Measurements from ENCODE around the gene CHST11.

CHST11 gene

DNA sequence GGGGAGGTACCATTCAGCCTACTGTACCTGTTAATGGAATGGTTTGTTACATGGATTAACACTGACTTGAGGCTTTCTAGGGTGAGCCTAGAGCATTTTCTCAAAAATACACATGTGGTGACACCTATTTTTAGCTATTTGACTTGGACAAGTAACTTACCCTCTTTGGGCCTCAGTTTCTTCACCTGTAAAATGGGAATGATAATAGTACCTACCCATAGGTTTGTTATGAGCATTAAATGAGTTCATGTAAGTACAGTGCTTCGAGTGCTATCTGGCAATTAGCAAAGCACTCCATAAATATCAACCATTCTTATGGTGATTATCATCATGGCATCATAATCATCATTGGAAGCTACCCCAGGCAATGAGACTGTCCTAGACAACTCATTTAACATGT is 216.5 kb downstream of the CHST11 start:
- H3K4me2 ChIP-seq: peak overlapping the region in 10 of 11 experiments; percentile 81 to 96 (median 89); a peak in 17 of 22 replicates
- H4K20me1 ChIP-seq: peaks cover 0 to 82% (median 0%) of the 10 kb centered on the region in 11 experiments; a peak in 6 of 22 replicates
- TF ChIP-seq Cebpa-rat (IDR thresholded peaks at IDR 0.05): no peak
- peaks cover 79 to 100% (median 92%) of the 10 kb centered on the region in 10 experiments for H3K4me1 ChIP-seq
- H3K27ac ChIP-seq: peak overlapping the region; percentile 84 to 98 (median 95)
- H3K4me3 ChIP-seq: no peak overlapping the region
- H3K27me3 ChIP-seq: no peaks in the 10 kb centered on the region
- peak overlapping the region in 9 of 11 experiments; percentile 2 to 84 (median 78); a peak in 11 of 22 replicates for H3K9ac ChIP-seq
- peaks cover 0 to 16% (median 0%) of the 10 kb centered on the region in 11 experiments; a peak in 1 of 22 replicates for H3K36me3 ChIP-seq
- H3K9me3 ChIP-seq (replicated peaks in 1 of 11): no peaks in the 10 kb centered on the region

DNA sequence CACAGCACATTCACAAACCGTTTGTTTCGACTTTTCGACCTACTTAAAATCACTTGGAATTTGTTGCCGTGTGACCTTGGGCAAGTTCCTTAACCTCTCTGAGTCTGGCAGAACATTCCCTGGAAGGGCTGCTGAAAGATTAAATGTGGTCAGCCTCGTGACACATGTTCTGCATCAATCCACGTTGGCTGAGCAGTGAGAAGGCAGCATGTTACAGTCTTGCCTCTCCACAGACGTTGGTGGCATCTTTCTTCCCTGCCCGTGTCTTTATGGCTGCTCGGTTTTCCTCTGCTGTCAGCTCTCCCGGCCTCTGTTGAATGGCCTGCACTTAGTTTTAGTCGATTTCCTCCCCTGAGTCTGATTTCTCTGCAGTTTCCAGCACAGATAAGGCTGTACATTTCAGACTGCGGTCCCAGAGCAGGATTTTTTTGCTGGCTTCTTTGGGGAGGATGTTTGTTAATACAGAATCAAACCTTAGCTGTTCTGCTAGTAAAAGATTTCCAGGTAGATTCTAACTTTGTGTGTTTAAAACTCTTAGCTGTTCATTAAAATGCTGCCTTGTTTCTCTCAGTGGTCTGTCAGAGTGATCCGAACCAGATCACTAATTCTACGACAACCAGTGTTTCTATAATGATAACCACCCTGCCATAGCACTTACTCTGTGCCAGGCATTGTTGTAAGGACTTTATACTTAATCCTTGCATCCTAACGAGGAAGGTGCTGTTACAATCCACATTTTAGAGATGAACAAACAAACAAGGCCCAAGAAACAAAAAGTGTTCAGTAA is 217.1 kb downstream of the CHST11 start:
- Histone ChIP-seq H3K27me3 (no peaks in the 10 kb centered on the region), H3K27ac (peak overlapping the region in 10 of 11 experiments; percentile 91 to 98 (median 96); a peak in 21 of 22 replicates), H4K20me1 (peaks cover 0 to 82% (median 0%) of the 10 kb centered on the region in 11 experiments; a peak in 6 of 22 replicates), H3K36me3 (peaks cover 0 to 16% (median 0%) of the 10 kb centered on the region in 11 experiments; a peak in 2 of 22 replicates), H3K9me3 (replicated peaks in 1 of 11) (no peaks in the 10 kb centered on the region), H3K9ac (peak overlapping the region in 10 of 11 experiments; percentile 2 to 84 (median 46); a peak in 14 of 22 replicates), H3K4me1 (peaks cover 79 to 100% (median 92%) of the 10 kb centered on the region in 10 experiments), H3K4me3 (no peak overlapping the region), H3K4me2 (peak overlapping the region in 7 of 11 experiments; percentile 1 to 95 (median 88); a peak in 13 of 22 replicates)
- TF ChIP-seq Cebpa-rat (IDR thresholded peaks at IDR 0.05): no peak

DNA sequence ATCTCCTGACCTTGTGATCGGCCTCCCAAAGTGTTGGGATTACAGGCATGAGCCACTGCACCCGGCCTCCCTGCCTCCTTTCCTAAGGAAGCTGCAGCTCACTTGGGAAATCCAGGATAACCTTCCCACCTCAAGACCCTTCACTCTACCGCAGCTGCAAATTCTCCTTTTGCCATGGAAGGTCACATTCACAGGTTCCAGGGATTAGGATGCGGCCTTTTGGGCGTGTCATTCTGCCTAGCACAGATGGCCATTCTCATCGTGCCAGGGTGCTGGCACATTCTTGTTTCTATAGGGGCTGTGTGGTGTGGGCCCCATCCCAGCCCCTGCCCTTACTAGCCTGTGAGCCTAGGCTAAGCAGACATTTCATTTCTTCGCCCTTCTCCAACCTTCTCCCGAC is 219.9 kb downstream of the CHST11 start:
- H3K27me3 ChIP-seq: no peaks in the 10 kb centered on the region
- peaks cover 0 to 16% (median 0%) of the 10 kb centered on the region in 11 experiments; a peak in 2 of 22 replicates for H3K36me3 ChIP-seq
- peaks cover 79 to 100% (median 92%) of the 10 kb centered on the region in 10 experiments for H3K4me1 ChIP-seq
- no peaks in the 10 kb centered on the region for H3K9me3 ChIP-seq (replicated peaks in 1 of 11)
- H4K20me1 ChIP-seq: peaks cover 0 to 76% (median 0%) of the 10 kb centered on the region in 11 experiments; a peak in 6 of 22 replicates
- peak overlapping the region in 9 of 11 experiments; percentile 21 to 98 (median 91); a peak in 16 of 22 replicates for H3K27ac ChIP-seq
- no peak overlapping the region for H3K4me3 ChIP-seq
- no peak for TF ChIP-seq Cebpa-rat (IDR thresholded peaks at IDR 0.05)
- no peak overlapping the region for H3K9ac ChIP-seq
- H3K4me2 ChIP-seq: peak overlapping the region; percentile 9 to 95 (median 37); a peak in 21 of 22 replicates

DNA sequence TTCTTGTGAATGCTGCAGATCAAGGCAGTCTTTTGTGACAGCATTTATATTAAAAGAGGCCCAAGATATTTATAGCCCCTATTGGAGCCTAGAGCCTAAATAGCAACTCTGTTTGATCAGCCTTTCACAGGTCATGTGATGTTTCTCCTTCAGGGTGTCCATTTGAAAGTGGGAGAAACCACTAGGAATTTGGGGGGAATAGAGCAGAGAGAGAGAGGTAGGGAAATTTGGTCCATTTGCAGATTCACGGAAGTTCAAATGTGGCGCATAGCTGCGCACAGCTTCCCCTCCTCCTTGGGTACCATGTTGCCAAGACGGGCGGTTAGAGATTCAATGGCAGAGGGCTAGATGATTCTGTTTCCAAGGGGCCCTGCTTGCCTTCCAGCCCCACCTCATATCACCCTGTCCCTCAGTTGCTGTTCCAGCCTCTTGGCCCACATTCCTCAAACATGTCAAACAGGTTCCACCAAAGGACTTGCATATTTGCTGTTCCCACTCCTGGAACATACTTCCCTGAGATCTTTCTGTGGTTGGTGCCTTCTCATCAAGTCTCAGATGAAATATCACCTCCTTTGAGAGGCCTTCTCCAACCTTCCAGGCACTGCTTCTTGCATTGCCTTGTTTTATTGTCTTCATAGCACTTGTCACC is 220.8 kb downstream of the CHST11 start:
- Histone ChIP-seq H3K4me2 (peak overlapping the region in 10 of 11 experiments; percentile 8 to 95 (median 72); a peak in 18 of 22 replicates), H3K27ac (peak overlapping the region in 9 of 11 experiments; percentile 21 to 98 (median 91); a peak in 16 of 22 replicates), H4K20me1 (peaks cover 0 to 74% (median 0%) of the 10 kb centered on the region in 11 experiments; a peak in 6 of 22 replicates), H3K36me3 (peaks cover 0 to 16% (median 0%) of the 10 kb centered on the region in 11 experiments; a peak in 2 of 22 replicates), H3K27me3 (no peaks in the 10 kb centered on the region), H3K9ac (no peak overlapping the region), H3K4me3 (no peak overlapping the region), H3K9me3 (replicated peaks in 1 of 11) (no peaks in the 10 kb centered on the region), H3K4me1 (peaks cover 79 to 100% (median 92%) of the 10 kb centered on the region in 10 experiments)
- TF ChIP-seq Cebpa-rat (IDR thresholded peaks at IDR 0.05): no peak

DNA sequence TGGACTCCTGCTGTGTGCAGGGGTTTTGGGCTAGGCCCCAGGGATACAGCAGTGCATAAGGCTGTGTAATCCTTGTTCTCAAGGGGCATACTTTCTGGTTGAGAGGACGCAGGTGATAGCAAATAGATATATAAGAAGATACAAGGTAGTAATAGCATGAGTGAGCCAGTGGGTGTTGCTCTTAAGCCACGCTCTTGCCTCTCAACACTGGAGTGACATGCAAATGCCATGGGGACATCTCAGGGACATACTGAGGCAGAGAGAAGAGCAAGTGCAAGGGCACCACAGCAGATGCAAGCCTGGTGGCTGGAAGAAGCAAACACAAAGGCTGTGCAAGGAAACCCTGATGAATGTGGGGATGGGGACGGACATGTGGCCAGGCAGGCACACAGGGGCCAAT is 223.3 kb downstream of the CHST11 start:
- TF ChIP-seq Cebpa-rat (IDR thresholded peaks at IDR 0.05): no peak
- Histone ChIP-seq H3K4me1 (peaks cover 81 to 100% (median 97%) of the 10 kb centered on the region in 10 experiments), H3K27me3 (no peaks in the 10 kb centered on the region), H3K36me3 (peaks cover 0 to 23% (median 3%) of the 10 kb centered on the region in 11 experiments; a peak in 3 of 22 replicates), H3K4me2 (peak overlapping the region; percentile 75 to 95 (median 86)), H3K27ac (peak overlapping the region in 10 of 11 experiments; percentile 22 to 96 (median 91); a peak in 19 of 22 replicates), H4K20me1 (peaks cover 0 to 66% (median 0%) of the 10 kb centered on the region in 11 experiments; a peak in 6 of 22 replicates), H3K9me3 (replicated peaks in 1 of 11) (peaks cover 0 to 7% (median 0%) of the 10 kb centered on the region in 11 experiments; a peak in 2 of 22 replicates), H3K4me3 (no peak overlapping the region), H3K9ac (peak overlapping the region in 9 of 11 experiments; percentile 11 to 52 (median 39); a peak in 11 of 22 replicates)

DNA sequence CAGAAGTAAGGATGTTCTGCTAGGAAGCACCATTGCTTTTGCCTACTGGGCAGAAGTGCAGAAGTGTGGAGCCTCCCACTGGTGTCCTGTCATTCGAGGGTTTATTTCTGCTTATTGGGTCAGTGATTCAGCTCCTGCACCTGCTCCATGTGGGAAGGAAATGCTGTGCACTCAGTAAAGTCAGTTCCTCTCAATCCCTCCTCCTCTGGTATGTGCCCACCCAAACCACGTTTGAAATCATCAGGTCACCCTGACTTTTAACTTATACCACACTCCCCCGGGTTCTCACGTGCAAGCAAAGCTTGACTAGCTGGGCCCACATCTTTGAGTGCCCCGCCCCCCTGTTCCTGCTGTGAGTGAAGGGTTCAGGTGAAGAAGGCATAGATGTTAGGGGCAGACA is 223.7 kb downstream of the CHST11 start:
- peak overlapping the region in 8 of 11 experiments; percentile 11 to 71 (median 34); a peak in 8 of 22 replicates for H3K9ac ChIP-seq
- H3K4me1 ChIP-seq: peaks cover 83 to 100% (median 99%) of the 10 kb centered on the region in 10 experiments
- H3K4me2 ChIP-seq: peak overlapping the region; percentile 75 to 95 (median 86)
- H4K20me1 ChIP-seq: peaks cover 0 to 65% (median 0%) of the 10 kb centered on the region in 11 experiments; a peak in 6 of 22 replicates
- H3K27me3 ChIP-seq: no peaks in the 10 kb centered on the region
- peaks cover 0 to 7% (median 0%) of the 10 kb centered on the region in 11 experiments; a peak in 2 of 22 replicates for H3K9me3 ChIP-seq (replicated peaks in 1 of 11)
- H3K4me3 ChIP-seq: no peak overlapping the region
- H3K27ac ChIP-seq: peak overlapping the region in 10 of 11 experiments; percentile 22 to 96 (median 91); a peak in 17 of 22 replicates
- H3K36me3 ChIP-seq: peaks cover 0 to 19% (median 2%) of the 10 kb centered on the region in 11 experiments; a peak in 3 of 22 replicates
- TF ChIP-seq Cebpa-rat (IDR thresholded peaks at IDR 0.05): no peak

DNA sequence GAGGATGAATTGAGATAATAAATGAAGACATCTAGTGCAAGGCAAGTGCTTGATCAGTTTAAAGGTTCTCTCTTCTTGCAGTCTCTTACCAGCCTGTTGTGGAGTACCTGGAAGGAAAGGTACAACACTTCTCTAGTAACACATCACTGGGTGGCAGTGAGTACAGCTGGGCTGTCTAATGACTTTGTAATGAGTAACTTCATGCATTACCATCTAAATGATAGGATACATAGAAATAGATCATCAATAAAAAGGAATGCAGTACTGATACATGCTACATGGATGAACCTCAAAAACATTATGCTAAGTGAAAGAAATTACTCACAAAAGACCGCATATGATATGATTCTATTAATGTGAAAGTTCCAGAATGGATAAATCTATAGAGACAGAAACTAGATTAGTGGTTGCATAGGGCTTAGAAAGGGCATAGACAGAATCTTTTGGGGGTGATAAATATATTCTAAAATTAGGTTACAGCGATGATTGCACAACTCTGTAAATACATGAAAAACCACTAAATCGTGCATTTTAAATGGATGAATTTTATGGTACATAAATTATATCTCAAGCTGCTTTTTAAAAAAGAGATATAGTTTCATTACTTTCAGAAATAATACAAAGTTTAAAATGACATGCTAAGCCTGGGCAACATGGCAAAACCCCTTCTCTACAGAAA is 224.4 kb downstream of the CHST11 start:
- Histone ChIP-seq H3K27me3 (no peaks in the 10 kb centered on the region), H3K36me3 (peaks cover 0 to 17% (median 0%) of the 10 kb centered on the region in 11 experiments; a peak in 2 of 22 replicates), H3K4me1 (peaks cover 84 to 100% (median 99%) of the 10 kb centered on the region in 10 experiments), H4K20me1 (peaks cover 0 to 59% (median 0%) of the 10 kb centered on the region in 11 experiments; a peak in 6 of 22 replicates), H3K9ac (peak overlapping the region in 7 of 11 experiments; percentile 11 to 75 (median 69); a peak in 9 of 22 replicates), H3K4me3 (no peak overlapping the region), H3K27ac (peak overlapping the region in 9 of 11 experiments; percentile 69 to 96 (median 92); a peak in 17 of 22 replicates), H3K4me2 (peak overlapping the region; percentile 75 to 95 (median 86); a peak in 21 of 22 replicates), H3K9me3 (replicated peaks in 1 of 11) (peaks cover 0 to 7% (median 0%) of the 10 kb centered on the region in 11 experiments; a peak in 2 of 22 replicates)
- 0 out of 22 replicates have a peak, but pooled peaks of 1 of the 11 experiments have one; percentile 31 for TF ChIP-seq Cebpa-rat (IDR thresholded peaks at IDR 0.05)
